IPS DF 19.7 (cell line): ENCODE measurements around the gene SPTBN1.

Experiments used
- DNase-seq: peaks from one replicate; pipeline ENCODE4 v3.0.0-alpha.2; 2013; ENCODE audit warnings: low read depth, low spot score

Gene SPTBN1

GRCh38 chr2:54608224-54608623 lies 152.1 kb downstream of the SPTBN1 start:
- DNase-seq: no peak

- no peak for DNase-seq
Observed at GRCh38 chr2:54609241-54609640, 153.1 kb downstream of the SPTBN1 start.

- no peak for DNase-seq
Observed at GRCh38 chr2:54609647-54610046, 153.5 kb downstream of the SPTBN1 start.

GRCh38 chr2:54610700-54611099 lies 154.6 kb downstream of the SPTBN1 start:
- DNase-seq: no peak

- no peak for DNase-seq
Observed at GRCh38 chr2:54611830-54612545, 155.9 kb downstream of the SPTBN1 start.

GRCh38 chr2:54613386-54613785 lies 157.3 kb downstream of the SPTBN1 start:
- DNase-seq: no peak

- DNase-seq: no peak
Observed at GRCh38 chr2:54613794-54614257, 157.7 kb downstream of the SPTBN1 start.

GRCh38 chr2:54614819-54615218 lies 158.7 kb downstream of the SPTBN1 start:
- DNase-seq: no peak

- DNase-seq: no peak
Observed at GRCh38 chr2:54615832-54616534, 159.9 kb downstream of the SPTBN1 start.

- no peak for DNase-seq
Observed at GRCh38 chr2:54617409-54617808, 161.3 kb downstream of the SPTBN1 start.

GRCh38 chr2:54618646-54619565 lies 162.8 kb downstream of the SPTBN1 start:
- no peak for DNase-seq

GRCh38 chr2:54619660-54620231 lies 163.6 kb downstream of the SPTBN1 start:
- no peak for DNase-seq

- no peak for DNase-seq
Observed at GRCh38 chr2:54620948-54621347, 164.8 kb downstream of the SPTBN1 start.

- DNase-seq: no peak
Observed at GRCh38 chr2:54624591-54625071, 168.5 kb downstream of the SPTBN1 start.

GRCh38 chr2:54626131-54626530 lies 170.0 kb downstream of the SPTBN1 start:
- DNase-seq: no peak

- no peak for DNase-seq
Observed at GRCh38 chr2:54626884-54627283, 170.8 kb downstream of the SPTBN1 start.

GRCh38 chr2:54627973-54628372 lies 171.8 kb downstream of the SPTBN1 start:
- no peak for DNase-seq

GRCh38 chr2:54628418-54628817 lies 172.3 kb downstream of the SPTBN1 start:
- no peak for DNase-seq

GRCh38 chr2:54628957-54629356 lies 172.8 kb downstream of the SPTBN1 start:
- no peak for DNase-seq

- DNase-seq: no peak
Observed at GRCh38 chr2:54629390-54629789, 173.3 kb downstream of the SPTBN1 start.
